ENCODE measurements around the gene CKAP2. TPM values are rescaled to one million over a fixed set of nuclear protein-coding genes. Genes with fewer than 3 reads are reported as not detected.
"Not testable (repeated sequence)": the region's sequence is repeated elsewhere in the genome, so short reads cannot be mapped to it uniquely, and the experiment has no call there.

Gene CKAP2
- total RNA-seq, 2 experiments from 2014 or later = 60.4 to 63.8 TPM

GRCh38 chr13:52455677-52456041 is 381 bp downstream of the CKAP2 start:
- Mint-ChIP-seq H3K27ac (peak overlapping the region; percentile 97), H3K9me3 (no peaks in the 10 kb centered on the region), H3K36me3 (peaks cover 34% of the 10 kb centered on the region), H3K4me1 (ENCODE audit: low read depth) (peaks cover 36% of the 10 kb centered on the region), H3K4me3 (peak overlapping the region; percentile 95), H3K27me3 (peaks cover 1% of the 10 kb centered on the region)
- intact Hi-C loops (cut with micrococcal nuclease) = loop anchor here (1.0 to 10.0 kb wide), 10 partner anchors 106 to 1003 kb away; partner anchors contain the start of genes ALG11, INTS6, NEK3 and SUGT1
- DNase-seq = peak; percentile 84
- ChIA-PET POLR2A (no interaction called here), CTCF (interaction anchor here (1.0 kb wide), 1 partner anchor 8 kb away, joined by 4 read pairs; no protein-coding TSS in a partner anchor)

GRCh38 chr13:52459668-52460067 is 4.4 kb downstream of the CKAP2 start:
- no peaks in the 10 kb centered on the region for H3K9me3 Mint-ChIP-seq
- H3K36me3 Mint-ChIP-seq = peaks cover 56% of the 10 kb centered on the region
- peaks cover 41% of the 10 kb centered on the region for H3K4me1 Mint-ChIP-seq (ENCODE audit: low read depth)
- ChIA-PET POLR2A (interaction anchor here (1.1 kb wide), 1 partner anchor 9 kb away, joined by 3 read pairs; the partner anchor contains the start of gene VPS36), CTCF (interaction anchor here (2.2 kb wide), 1 partner anchor 9 kb away, joined by 17 read pairs; the partner anchor contains the start of gene VPS36)
- no peak overlapping the region for H3K4me3 Mint-ChIP-seq
- peaks cover 1% of the 10 kb centered on the region for H3K27me3 Mint-ChIP-seq
- no peak for DNase-seq
- H3K27ac Mint-ChIP-seq = no peak overlapping the region
- intact Hi-C loops (cut with micrococcal nuclease) = loop anchor here (10.0 kb wide), 2 partner anchors 305 to 875 kb away; partner anchors contain the start of genes NEK3 and WDFY2

GRCh38 chr13:52461265-52461664 is 6.0 kb downstream of the CKAP2 start:
- no peak overlapping the region for H3K4me3 Mint-ChIP-seq
- intact Hi-C loops (cut with micrococcal nuclease) = no loop called here
- no peak for DNase-seq
- ChIA-PET POLR2A (no interaction called here), CTCF (interaction anchor here (2.1 kb wide), 1 partner anchor 10 kb away, joined by 11 read pairs; the partner anchor contains the start of gene VPS36)
- H3K4me1 Mint-ChIP-seq (ENCODE audit: low read depth) = peaks cover 35% of the 10 kb centered on the region
- H3K27me3 Mint-ChIP-seq = no peaks in the 10 kb centered on the region
- peaks cover 60% of the 10 kb centered on the region for H3K36me3 Mint-ChIP-seq
- peak overlapping the region; percentile 20 for H3K27ac Mint-ChIP-seq
- no peaks in the 10 kb centered on the region for H3K9me3 Mint-ChIP-seq

GRCh38 chr13:52463526-52463925 is 8.2 kb downstream of the CKAP2 start:
- intact Hi-C loops (cut with micrococcal nuclease) = no loop called here
- POLR2A ChIA-PET = no interaction called here
- peaks cover 24% of the 10 kb centered on the region for H3K4me1 Mint-ChIP-seq (ENCODE audit: low read depth)
- H3K27me3 Mint-ChIP-seq = no peaks in the 10 kb centered on the region
- H3K4me3 Mint-ChIP-seq = no peak overlapping the region
- CTCF ChIA-PET = interaction anchor here (2.1 kb wide), 1 partner anchor 13 kb away, joined by 11 read pairs; the partner anchor contains the start of gene VPS36
- H3K36me3 Mint-ChIP-seq = peaks cover 55% of the 10 kb centered on the region
- H3K27ac Mint-ChIP-seq = no peak overlapping the region
- no peak for DNase-seq
- peaks cover 3% of the 10 kb centered on the region for H3K9me3 Mint-ChIP-seq

- H3K27ac Mint-ChIP-seq; POLR2A ChIA-PET; intact Hi-C loops (cut with micrococcal nuclease); DNase-seq; H3K4me3 Mint-ChIP-seq; H3K4me1 Mint-ChIP-seq (ENCODE audit: low read depth); H3K27me3 Mint-ChIP-seq; H3K9me3 Mint-ChIP-seq: not testable (repeated sequence)
- CTCF ChIA-PET = interaction anchor here (1.3 kb wide), 1 partner anchor 18 kb away, joined by 5 read pairs; the partner anchor contains the start of gene VPS36
- H3K36me3 Mint-ChIP-seq = peaks cover 50% of the 10 kb centered on the region
These were observed 13.2 kb downstream of the CKAP2 start for GRCh38 chr13:52468487-52468886.

- H3K9me3 Mint-ChIP-seq; CTCF ChIA-PET; H3K27ac Mint-ChIP-seq; H3K4me3 Mint-ChIP-seq; DNase-seq; H3K27me3 Mint-ChIP-seq; H3K4me1 Mint-ChIP-seq (ENCODE audit: low read depth); POLR2A ChIA-PET; H3K36me3 Mint-ChIP-seq; intact Hi-C loops (cut with micrococcal nuclease): not testable (repeated sequence)
These were observed 25.6 kb downstream of the CKAP2 start for GRCh38 chr13:52480677-52481428.

GRCh38 chr13:52487078-52487477 is 31.8 kb downstream of the CKAP2 start:
- H3K9me3 Mint-ChIP-seq; POLR2A ChIA-PET; H3K27me3 Mint-ChIP-seq; H3K4me1 Mint-ChIP-seq (ENCODE audit: low read depth); H3K36me3 Mint-ChIP-seq; CTCF ChIA-PET; H3K4me3 Mint-ChIP-seq; DNase-seq; intact Hi-C loops (cut with micrococcal nuclease); H3K27ac Mint-ChIP-seq: not testable (repeated sequence)

GRCh38 chr13:52488763-52489162 is 33.5 kb downstream of the CKAP2 start:
- H3K9me3 Mint-ChIP-seq; intact Hi-C loops (cut with micrococcal nuclease); H3K27ac Mint-ChIP-seq; H3K36me3 Mint-ChIP-seq; H3K4me1 Mint-ChIP-seq (ENCODE audit: low read depth); DNase-seq; CTCF ChIA-PET; POLR2A ChIA-PET; H3K4me3 Mint-ChIP-seq; H3K27me3 Mint-ChIP-seq: not testable (repeated sequence)

GRCh38 chr13:52491015-52491414 is 35.7 kb downstream of the CKAP2 start:
- POLR2A ChIA-PET; DNase-seq; H3K4me3 Mint-ChIP-seq; H3K27me3 Mint-ChIP-seq; CTCF ChIA-PET; intact Hi-C loops (cut with micrococcal nuclease); H3K36me3 Mint-ChIP-seq; H3K9me3 Mint-ChIP-seq; H3K27ac Mint-ChIP-seq; H3K4me1 Mint-ChIP-seq (ENCODE audit: low read depth): not testable (repeated sequence)

GRCh38 chr13:52494241-52494640 is 39.0 kb downstream of the CKAP2 start:
- H3K4me1 Mint-ChIP-seq (ENCODE audit: low read depth); H3K27me3 Mint-ChIP-seq; H3K36me3 Mint-ChIP-seq; POLR2A ChIA-PET; intact Hi-C loops (cut with micrococcal nuclease); H3K27ac Mint-ChIP-seq; H3K4me3 Mint-ChIP-seq; H3K9me3 Mint-ChIP-seq; DNase-seq: not testable (repeated sequence)
- CTCF ChIA-PET = interaction anchor here (0.6 kb wide), 1 partner anchor 283 kb away, joined by 3 read pairs; no protein-coding TSS in a partner anchor

- H3K9me3 Mint-ChIP-seq; H3K4me3 Mint-ChIP-seq; H3K4me1 Mint-ChIP-seq (ENCODE audit: low read depth); CTCF ChIA-PET; H3K36me3 Mint-ChIP-seq; intact Hi-C loops (cut with micrococcal nuclease); DNase-seq; H3K27me3 Mint-ChIP-seq; H3K27ac Mint-ChIP-seq; POLR2A ChIA-PET: not testable (repeated sequence)
These were observed 42.7 kb downstream of the CKAP2 start for GRCh38 chr13:52497979-52498378.

GRCh38 chr13:52502277-52502676 is 47.0 kb downstream of the CKAP2 start:
- CTCF ChIA-PET; H3K27me3 Mint-ChIP-seq; H3K4me1 Mint-ChIP-seq (ENCODE audit: low read depth); DNase-seq; H3K36me3 Mint-ChIP-seq; H3K27ac Mint-ChIP-seq; intact Hi-C loops (cut with micrococcal nuclease); H3K4me3 Mint-ChIP-seq; POLR2A ChIA-PET; H3K9me3 Mint-ChIP-seq: not testable (repeated sequence)

GRCh38 chr13:52505843-52506242 is 50.6 kb downstream of the CKAP2 start:
- POLR2A ChIA-PET; H3K9me3 Mint-ChIP-seq; H3K36me3 Mint-ChIP-seq; H3K4me1 Mint-ChIP-seq (ENCODE audit: low read depth); intact Hi-C loops (cut with micrococcal nuclease); DNase-seq; H3K27me3 Mint-ChIP-seq; CTCF ChIA-PET; H3K4me3 Mint-ChIP-seq; H3K27ac Mint-ChIP-seq: not testable (repeated sequence)

Data from activated CD4-positive, alpha-beta memory T cell treated with anti-CD3 and anti-CD28 coated beads for 36 hours (primary cell).